PFSK-1 (cell line): ENCODE data around the gene KIF26A.

ENCODE experiments used
- POLR2AphosphoS5 ChIP-seq: IDR thresholded peaks from 2 replicates; pipeline ENCODE4 v1.6.1; 2012; ENCODE audit warnings: low read depth, mild to moderate bottlenecking, control low read depth, low read length, moderate library complexity
- TAF1 ChIP-seq: IDR thresholded peaks from 2 replicates; pipeline ENCODE4 v1.6.1; 2012; ENCODE audit warnings: low read length, control low read depth, borderline replicate concordance; ENCODE audit not compliant: insufficient read depth

DNA sequence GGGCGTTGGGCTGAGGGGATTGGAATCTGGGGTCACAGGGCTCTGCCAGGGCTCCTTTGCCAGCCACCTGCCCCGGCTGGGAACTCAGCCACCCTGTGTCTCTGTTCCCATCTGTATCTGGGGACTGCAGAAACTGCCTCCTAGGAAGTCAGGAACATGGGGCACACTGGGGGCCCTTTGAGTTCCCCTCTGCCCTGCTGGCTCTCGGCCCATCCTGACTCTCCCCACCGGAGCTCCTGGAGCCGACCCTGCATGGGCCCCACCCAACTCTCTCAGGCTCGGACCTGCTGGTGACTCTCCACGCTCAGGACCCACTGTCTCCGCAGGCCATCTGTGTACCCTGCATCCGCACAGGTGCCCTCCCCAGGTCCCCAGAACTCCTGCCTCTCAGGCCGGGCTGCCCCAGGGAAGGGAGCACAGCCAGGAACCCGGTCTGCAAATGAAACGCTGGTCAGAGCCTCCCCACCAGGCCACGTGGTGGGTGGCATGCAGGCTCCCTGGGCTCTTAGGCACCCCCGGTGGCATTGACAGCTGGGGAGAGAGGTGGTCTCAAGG, 82.8 kb downstream of the KIF26A start:
- TF ChIP-seq POLR2AphosphoS5 (no peak), TAF1 (no peak)
